ENCODE data around the gene PIGK. TPM values are rescaled to one million over a fixed set of nuclear protein-coding genes. Genes with fewer than 3 reads are reported as not detected.
A peak's percentile ranks its signal among the peaks of the same experiment; 100 is the strongest.

The PIGK gene
- total RNA-seq, 1 experiment from 2014 or later, result 22.9 TPM

DNA sequence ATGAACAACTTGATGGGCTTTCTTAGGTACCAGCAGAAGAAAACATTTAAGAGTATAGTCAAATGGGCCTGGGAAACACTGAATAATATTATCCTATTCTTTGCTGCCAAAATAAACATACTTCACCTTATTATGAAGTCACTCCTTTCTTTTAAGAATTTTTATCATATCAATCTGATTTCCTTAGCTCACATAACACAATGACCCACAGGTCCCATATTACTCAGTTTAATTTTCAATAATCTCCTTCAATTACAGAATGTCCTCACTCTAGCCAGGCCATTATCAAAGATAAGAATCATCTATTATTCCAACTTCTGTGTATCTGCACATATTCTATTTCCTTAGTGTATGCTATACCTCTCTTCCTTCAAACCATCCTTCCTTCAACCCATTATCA lies 63.0 kb downstream of the PIGK start:
- peaks cover 6% of the 10 kb centered on the region for H3K36me3 Mint-ChIP-seq (ENCODE audit: insufficient read depth, unreplicated experiment)
- POLR2A ChIA-PET, result no interaction called here
- CTCF ChIA-PET, result no interaction called here
- intact Hi-C loops (cut with micrococcal nuclease), result no loop called here
- no peaks in the 10 kb centered on the region for H3K9me3 Mint-ChIP-seq (ENCODE audit: unreplicated experiment)
- no peaks in the 10 kb centered on the region for H3K27me3 Mint-ChIP-seq (ENCODE audit: insufficient read depth, unreplicated experiment)
- H3K4me3 Mint-ChIP-seq (ENCODE audit: unreplicated experiment), result no peak overlapping the region
- TF ChIP-seq CTCF (IDR thresholded peaks at IDR 0.05; ENCODE audit: unreplicated experiment), result no peak
- no peak for DNase-seq (ENCODE audit: unreplicated experiment)
- no peak overlapping the region for H3K27ac Mint-ChIP-seq (ENCODE audit: low read depth, unreplicated experiment)
- peaks cover 2% of the 10 kb centered on the region for H3K4me1 Mint-ChIP-seq (ENCODE audit: insufficient read depth, unreplicated experiment)
- BruUV-seq (replicated peaks), result no TSS peak

- DNase-seq (ENCODE audit: unreplicated experiment), result no peak
- BruUV-seq (replicated peaks), result no TSS peak
- no peak overlapping the region for H3K4me3 Mint-ChIP-seq (ENCODE audit: unreplicated experiment)
- peaks cover 8% of the 10 kb centered on the region for H3K36me3 Mint-ChIP-seq (ENCODE audit: insufficient read depth, unreplicated experiment)
- intact Hi-C loops (cut with micrococcal nuclease), result no loop called here
- peaks cover 3% of the 10 kb centered on the region for H3K4me1 Mint-ChIP-seq (ENCODE audit: insufficient read depth, unreplicated experiment)
- no peaks in the 10 kb centered on the region for H3K9me3 Mint-ChIP-seq (ENCODE audit: unreplicated experiment)
- no peak for TF ChIP-seq CTCF (IDR thresholded peaks at IDR 0.05; ENCODE audit: unreplicated experiment)
- ChIA-PET CTCF (interaction anchor here (0.6 to 6.7 kb wide), 14 partner anchors 253 to 1921 kb away, joined by 3 to 37 read pairs (median 3); no protein-coding TSS in a partner anchor), POLR2A (no interaction called here)
- H3K27ac Mint-ChIP-seq (ENCODE audit: low read depth, unreplicated experiment), result no peak overlapping the region
- no peaks in the 10 kb centered on the region for H3K27me3 Mint-ChIP-seq (ENCODE audit: insufficient read depth, unreplicated experiment)
These were observed 73.0 kb downstream of the PIGK start for GRCh38 chr1:77146270-77146669.

DNA sequence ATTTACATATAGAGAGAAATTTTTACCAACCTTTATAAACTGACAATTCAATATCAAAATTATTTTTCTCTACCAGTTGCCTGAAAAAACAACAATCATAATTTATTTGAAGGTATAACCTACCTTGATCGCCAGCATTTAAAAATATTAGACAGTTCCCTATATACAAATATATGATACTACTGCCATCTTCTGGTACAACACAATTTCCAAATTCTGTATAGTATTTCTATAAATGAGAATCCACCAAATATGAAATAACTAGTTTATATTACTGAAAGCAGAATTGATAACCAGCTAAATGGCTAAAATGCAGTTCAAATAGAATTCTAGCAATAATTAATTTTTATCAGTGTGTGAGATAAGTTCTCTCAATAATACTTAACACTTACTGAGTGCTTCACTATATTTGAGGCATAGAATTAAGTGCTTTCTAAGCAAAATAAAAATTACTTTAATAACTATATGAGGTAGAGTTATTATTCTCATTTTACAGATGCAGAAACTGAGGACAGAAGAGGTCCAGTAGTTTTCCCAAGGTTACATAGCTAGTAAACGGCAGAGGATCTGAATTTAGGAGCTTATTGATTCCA lies 75.6 kb downstream of the PIGK start:
- Mint-ChIP-seq H3K4me1 (ENCODE audit: insufficient read depth, unreplicated experiment) (no peaks in the 10 kb centered on the region), H3K4me3 (ENCODE audit: unreplicated experiment) (no peak overlapping the region), H3K27ac (ENCODE audit: low read depth, unreplicated experiment) (no peak overlapping the region), H3K36me3 (ENCODE audit: insufficient read depth, unreplicated experiment) (peaks cover 8% of the 10 kb centered on the region), H3K9me3 (ENCODE audit: unreplicated experiment) (no peaks in the 10 kb centered on the region), H3K27me3 (ENCODE audit: insufficient read depth, unreplicated experiment) (no peaks in the 10 kb centered on the region)
- intact Hi-C loops (cut with micrococcal nuclease), result loop anchor here (1.0 to 5.0 kb wide), 3 partner anchors 989 to 1235 kb away; no protein-coding TSS in a partner anchor
- BruUV-seq (replicated peaks), result no TSS peak
- peak; percentile 8 for DNase-seq (ENCODE audit: unreplicated experiment)
- ChIA-PET POLR2A (interaction anchor here (0.9 to 1.3 kb wide), 2 partner anchors 20 to 989 kb away, joined by 3 read pairs; no protein-coding TSS in a partner anchor), CTCF (interaction anchor here (1.0 to 6.7 kb wide), 5 partner anchors 390 to 1235 kb away, joined by 3 to 37 read pairs (median 7); no protein-coding TSS in a partner anchor)
- TF ChIP-seq CTCF (IDR thresholded peaks at IDR 0.05; ENCODE audit: unreplicated experiment), result peak; percentile 36

- intact Hi-C loops (cut with micrococcal nuclease), result no loop called here
- ChIA-PET POLR2A (no interaction called here), CTCF (interaction anchor here (0.7 to 3.0 kb wide), 7 partner anchors 9 to 1310 kb away, joined by 3 to 14 read pairs (median 3); no protein-coding TSS in a partner anchor)
- H3K4me1 Mint-ChIP-seq (ENCODE audit: insufficient read depth, unreplicated experiment), result no peaks in the 10 kb centered on the region
- TF ChIP-seq CTCF (IDR thresholded peaks at IDR 0.05; ENCODE audit: unreplicated experiment), result no peak
- H3K9me3 Mint-ChIP-seq (ENCODE audit: unreplicated experiment), result no peaks in the 10 kb centered on the region
- no peaks in the 10 kb centered on the region for H3K27me3 Mint-ChIP-seq (ENCODE audit: insufficient read depth, unreplicated experiment)
- H3K36me3 Mint-ChIP-seq (ENCODE audit: insufficient read depth, unreplicated experiment), result no peaks in the 10 kb centered on the region
- no peak for DNase-seq (ENCODE audit: unreplicated experiment)
- no TSS peak for BruUV-seq (replicated peaks)
- no peak overlapping the region for H3K27ac Mint-ChIP-seq (ENCODE audit: low read depth, unreplicated experiment)
- no peak overlapping the region for H3K4me3 Mint-ChIP-seq (ENCODE audit: unreplicated experiment)
These were observed 79.8 kb downstream of the PIGK start for GRCh38 chr1:77139389-77139788.

Measured in MCF 10A (cell line).